A673 (cell line): Measurements from ENCODE around the gene SEMA6A. TPM values are rescaled to one million over a fixed set of nuclear protein-coding genes. Genes with fewer than 3 reads are reported as not detected.
A peak's percentile ranks its signal among the peaks of the same experiment; 100 is the strongest.

Source experiments
- BruUV-seq: library from RNA; stranded (reverse); fragments of 400-500 nt; replicated peaks from 2 replicates; lab custom pipeline; 2021; lab: Mats Ljungman, UMichigan
- CTCF ChIA-PET: fragments of 300-600 bp; sonication (Branson Sonifier 250); formaldehyde crosslinking; loops from one replicate; lab custom pipeline; 2022; ENCODE audit warnings: antibody characterized with exemption; lab: Charles Lee
- POLR2A ChIA-PET: fragments of 300-600 bp; sonication (Branson Sonifier 250); formaldehyde crosslinking; loops from one replicate; lab custom pipeline; 2022; ENCODE audit warnings: antibody characterized with exemption; ENCODE audit not compliant: low non-redundant PET; lab: Charles Lee
- DNase-seq: peaks from one replicate; pipeline ENCODE4 v3.0.0-alpha.2; 2015; ENCODE audit warnings: low spot score
- H3K27ac ChIP-seq: fragments of 200-600 bp; sonication (generic); 2 replicates; pipeline ENCODE4 v1.5.1; 2016; ENCODE audit warnings: mixed run types, low read depth, mild to moderate bottlenecking, mixed read lengths, antibody characterized with exemption, low read length; ENCODE audit not compliant: poor library complexity, severe bottlenecking
- H3K27me3 ChIP-seq: fragments of 200-600 bp; sonication (generic); replicated peaks from 2 replicates; pipeline ENCODE4 v1.6.1; 2017; ENCODE audit warnings: mixed run types, low read depth, mild to moderate bottlenecking, mixed read lengths, antibody characterized with exemption, low read length; ENCODE audit not compliant: insufficient read depth, poor library complexity
- H3K36me3 ChIP-seq: fragments of 200-600 bp; sonication (generic); 2 replicates; pipeline ENCODE4 v1.6.1; 2016; ENCODE audit warnings: mixed run types, mild to moderate bottlenecking, mixed read lengths, antibody characterized with exemption, low read length; ENCODE audit not compliant: insufficient read depth, poor library complexity, severe bottlenecking
- H3K4me1 ChIP-seq: fragments of 200-600 bp; sonication (generic); 2 replicates; pipeline ENCODE4 v1.6.1; 2017; ENCODE audit warnings: mixed run types, mild to moderate bottlenecking, mixed read lengths, antibody characterized with exemption, low read length; ENCODE audit not compliant: insufficient read depth, poor library complexity, severe bottlenecking
- H3K4me3 ChIP-seq: fragments of 200-600 bp; sonication (generic); 2 replicates; pipeline ENCODE4 v1.5.1; 2016; ENCODE audit warnings: low read depth, mixed run types, mild to moderate bottlenecking, mixed read lengths, low read length; ENCODE audit not compliant: poor library complexity, severe bottlenecking
- H3K9me3 ChIP-seq: fragments of 200-600 bp; sonication (generic); 2 replicates; pipeline ENCODE4 v1.6.1; 2016; ENCODE audit warnings: mixed run types, low read depth, mild to moderate bottlenecking, mixed read lengths, antibody characterized with exemption, low read length; ENCODE audit not compliant: poor library complexity, severe bottlenecking
- EZH2 ChIP-seq: fragments of 200-600 bp; sonication (generic); IDR thresholded peaks from 2 replicates; pipeline ENCODE4 v1.6.1; 2017; ENCODE audit warnings: borderline replicate concordance, low read depth, mild to moderate bottlenecking, mixed read lengths, antibody characterized with exemption, low read length; ENCODE audit not compliant: poor library complexity, severe bottlenecking
- intact Hi-C: fragments of 100-400 bp; cut with micrococcal nuclease; formaldehyde crosslinking; loops from one replicate; pipeline ENCODE4 v1.10.0; 2022; ENCODE audit not compliant: unreplicated experiment
- total RNA-seq: library from RNA; stranded (reverse); gene quantifications from 2 replicates; pipeline ENCODE4 v1.2.3, GENCODE V29; 2021
- TF ChIP-seq, protein P1 (sequence below): fragments of 300-800, 200-600 bp; sonication (generic); conservative IDR thresholded peaks from 2 replicates; pipeline ENCODE4 v1.5.1; 2017; ENCODE audit warnings: low read depth, mild to moderate bottlenecking, antibody characterized with exemption, low read length, moderate library complexity, mixed read lengths

Gene SEMA6A
- total RNA-seq, 1 experiment from 2014 or later = 10.6 TPM

DNA sequence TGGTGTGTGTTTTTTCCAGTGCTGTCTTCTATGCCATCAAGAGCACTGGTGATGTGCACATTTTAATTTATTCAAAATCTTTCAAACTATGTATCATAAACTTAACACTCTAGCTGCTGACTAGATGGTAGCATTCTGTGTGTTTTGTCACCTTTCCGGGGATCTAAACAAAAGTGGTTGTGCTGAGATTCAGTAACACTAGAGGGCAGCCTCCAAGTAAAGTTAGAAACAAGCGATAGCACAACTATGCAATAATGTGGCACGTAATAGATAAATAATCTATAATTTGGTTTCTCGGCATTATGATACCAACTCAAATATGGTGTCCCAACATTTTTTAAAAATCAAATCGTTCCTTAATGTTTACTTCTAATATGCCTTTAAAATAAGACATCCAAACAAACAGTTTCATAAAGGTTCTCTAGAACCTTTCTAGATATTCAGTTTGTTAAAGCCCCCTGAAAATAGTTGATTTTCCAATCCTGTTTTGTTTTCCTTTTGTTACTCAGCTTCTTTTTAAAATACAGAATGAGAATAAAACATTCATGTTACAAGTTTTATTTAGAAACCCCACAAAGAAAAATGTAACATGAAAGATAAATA lies 16.9 kb downstream of the SEMA6A start:
- DNase-seq = peak; percentile 52
- Histone ChIP-seq H3K4me1 (no peaks in the 10 kb centered on the region), H3K36me3 (no peaks in the 10 kb centered on the region), H3K9me3 (no peaks in the 10 kb centered on the region), H3K27me3 (no peaks in the 10 kb centered on the region), H3K27ac (no peak overlapping the region), H3K4me3 (no peak overlapping the region)
- intact Hi-C loops = loop anchor here (2.0 to 5.0 kb wide), 2 partner anchors 391 to 420 kb away; no protein-coding TSS in a partner anchor
- ChIA-PET CTCF (no interaction called here), POLR2A (no interaction called here)
- BruUV-seq = no TSS peak
- no peak for TF ChIP-seq EZH2
- TF ChIP-seq, protein P1, sequence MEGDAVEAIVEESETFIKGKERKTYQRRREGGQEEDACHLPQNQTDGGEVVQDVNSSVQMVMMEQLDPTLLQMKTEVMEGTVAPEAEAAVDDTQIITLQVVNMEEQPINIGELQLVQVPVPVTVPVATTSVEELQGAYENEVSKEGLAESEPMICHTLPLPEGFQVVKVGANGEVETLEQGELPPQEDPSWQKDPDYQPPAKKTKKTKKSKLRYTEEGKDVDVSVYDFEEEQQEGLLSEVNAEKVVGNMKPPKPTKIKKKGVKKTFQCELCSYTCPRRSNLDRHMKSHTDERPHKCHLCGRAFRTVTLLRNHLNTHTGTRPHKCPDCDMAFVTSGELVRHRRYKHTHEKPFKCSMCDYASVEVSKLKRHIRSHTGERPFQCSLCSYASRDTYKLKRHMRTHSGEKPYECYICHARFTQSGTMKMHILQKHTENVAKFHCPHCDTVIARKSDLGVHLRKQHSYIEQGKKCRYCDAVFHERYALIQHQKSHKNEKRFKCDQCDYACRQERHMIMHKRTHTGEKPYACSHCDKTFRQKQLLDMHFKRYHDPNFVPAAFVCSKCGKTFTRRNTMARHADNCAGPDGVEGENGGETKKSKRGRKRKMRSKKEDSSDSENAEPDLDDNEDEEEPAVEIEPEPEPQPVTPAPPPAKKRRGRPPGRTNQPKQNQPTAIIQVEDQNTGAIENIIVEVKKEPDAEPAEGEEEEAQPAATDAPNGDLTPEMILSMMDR = peak; percentile 77

DNA sequence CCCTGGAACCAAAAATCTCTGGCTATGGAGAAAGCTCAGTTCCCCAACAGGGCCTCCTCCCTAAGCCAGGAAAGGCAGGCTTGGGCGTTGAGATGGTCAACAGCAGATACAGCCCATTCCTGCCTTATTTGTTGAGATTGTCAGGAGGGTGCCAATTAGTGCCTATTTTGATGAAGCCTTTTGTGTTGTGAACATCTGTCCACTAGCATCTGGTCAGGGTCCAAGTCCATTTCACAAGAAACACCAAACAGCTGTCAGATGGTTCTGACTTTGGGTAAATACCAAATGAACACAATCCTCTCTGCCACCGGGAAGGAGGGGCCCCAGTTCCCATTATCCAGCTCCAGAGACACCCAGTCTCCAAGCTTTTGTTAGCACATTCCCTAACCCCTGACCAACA lies 19.9 kb downstream of the SEMA6A start:
- no peak for TF ChIP-seq EZH2
- TF ChIP-seq, protein P1 = no peak
- no peak for DNase-seq
- Histone ChIP-seq H3K4me1 (no peaks in the 10 kb centered on the region), H3K4me3 (no peak overlapping the region), H3K36me3 (no peaks in the 10 kb centered on the region), H3K27me3 (no peaks in the 10 kb centered on the region), H3K27ac (no peak overlapping the region), H3K9me3 (no peaks in the 10 kb centered on the region)
- BruUV-seq = no TSS peak
- POLR2A ChIA-PET = no interaction called here
- intact Hi-C loops = loop anchor here (5.0 kb wide), 1 partner anchor 417 kb away; no protein-coding TSS in a partner anchor
- CTCF ChIA-PET = no interaction called here

DNA sequence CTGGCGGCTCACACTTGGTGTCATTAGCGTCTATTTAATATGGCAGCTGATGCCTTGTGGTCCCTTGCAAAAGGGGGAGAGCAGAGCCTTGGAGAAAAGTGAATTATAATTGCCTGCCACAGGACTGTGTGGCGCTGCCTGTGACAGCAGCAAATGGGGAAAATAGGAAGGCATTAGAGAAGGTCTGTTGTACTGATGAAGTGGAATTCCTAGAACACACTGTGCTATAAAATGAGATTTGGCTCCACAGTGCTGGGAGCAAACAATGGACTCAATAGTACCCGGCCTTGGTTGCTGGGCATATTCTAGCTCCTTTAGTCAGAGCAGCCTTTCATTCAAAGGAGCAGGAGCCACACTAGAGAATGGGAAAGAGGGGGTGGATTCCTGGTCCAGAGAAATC lies 21.3 kb downstream of the SEMA6A start:
- ChIA-PET CTCF (no interaction called here), POLR2A (no interaction called here)
- H3K9me3 ChIP-seq = no peaks in the 10 kb centered on the region
- no peak overlapping the region for H3K27ac ChIP-seq
- no peak overlapping the region for H3K4me3 ChIP-seq
- no peaks in the 10 kb centered on the region for H3K27me3 ChIP-seq
- H3K36me3 ChIP-seq = no peaks in the 10 kb centered on the region
- no peak for DNase-seq
- TF ChIP-seq EZH2 = no peak
- TF ChIP-seq, protein P1 = no peak
- intact Hi-C loops = no loop called here
- BruUV-seq = no TSS peak
- H3K4me1 ChIP-seq = no peaks in the 10 kb centered on the region
